ENCODE measurements around the gene UBE2K.

DNA sequence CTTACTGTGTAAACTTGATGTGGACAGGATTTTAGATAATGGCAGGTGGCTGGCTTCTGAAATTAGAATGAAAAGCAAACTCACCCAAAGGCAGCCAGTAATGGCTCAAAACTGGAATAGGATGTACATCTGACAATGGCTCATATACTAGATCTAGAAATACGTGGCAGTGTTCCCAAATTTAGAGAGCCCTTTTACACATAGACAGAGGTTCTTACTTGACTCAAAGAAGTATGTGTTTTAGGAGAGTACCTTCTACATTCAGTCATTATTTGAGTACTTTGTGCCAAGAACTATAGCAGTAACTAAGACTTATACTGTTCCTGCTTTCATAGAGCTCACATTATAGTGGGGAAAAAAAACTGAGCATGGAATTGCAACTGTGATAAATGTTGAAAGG is 48.0 kb downstream of the UBE2K start:
- TF ChIP-seq, protein P1, sequence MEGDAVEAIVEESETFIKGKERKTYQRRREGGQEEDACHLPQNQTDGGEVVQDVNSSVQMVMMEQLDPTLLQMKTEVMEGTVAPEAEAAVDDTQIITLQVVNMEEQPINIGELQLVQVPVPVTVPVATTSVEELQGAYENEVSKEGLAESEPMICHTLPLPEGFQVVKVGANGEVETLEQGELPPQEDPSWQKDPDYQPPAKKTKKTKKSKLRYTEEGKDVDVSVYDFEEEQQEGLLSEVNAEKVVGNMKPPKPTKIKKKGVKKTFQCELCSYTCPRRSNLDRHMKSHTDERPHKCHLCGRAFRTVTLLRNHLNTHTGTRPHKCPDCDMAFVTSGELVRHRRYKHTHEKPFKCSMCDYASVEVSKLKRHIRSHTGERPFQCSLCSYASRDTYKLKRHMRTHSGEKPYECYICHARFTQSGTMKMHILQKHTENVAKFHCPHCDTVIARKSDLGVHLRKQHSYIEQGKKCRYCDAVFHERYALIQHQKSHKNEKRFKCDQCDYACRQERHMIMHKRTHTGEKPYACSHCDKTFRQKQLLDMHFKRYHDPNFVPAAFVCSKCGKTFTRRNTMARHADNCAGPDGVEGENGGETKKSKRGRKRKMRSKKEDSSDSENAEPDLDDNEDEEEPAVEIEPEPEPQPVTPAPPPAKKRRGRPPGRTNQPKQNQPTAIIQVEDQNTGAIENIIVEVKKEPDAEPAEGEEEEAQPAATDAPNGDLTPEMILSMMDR (tag by site-specific recombination; IDR thresholded peaks at IDR 0.05) = no peak
- TF ChIP-seq ZBTB21 (tag by site-specific recombination; IDR thresholded peaks at IDR 0.05) (no peak), ZNF274 (IDR thresholded peaks at IDR 0.05; ENCODE audit: low read length) (no peak), ZNF274 (tag by site-specific recombination; IDR thresholded peaks at IDR 0.05; ENCODE audit: borderline replicate concordance) (no peak), ZNF350 (tag by site-specific recombination; IDR thresholded peaks at IDR 0.05) (no peak), ZBTB20 (tag by site-specific recombination; IDR thresholded peaks at IDR 0.05) (no peak), ZNF558 (tag by site-specific recombination; IDR thresholded peaks at IDR 0.05) (no peak), KLF16 (tag by site-specific recombination; IDR thresholded peaks at IDR 0.05) (no peak), ZNF23 (tag by site-specific recombination; IDR thresholded peaks at IDR 0.05; ENCODE audit: borderline replicate concordance) (no peak), ZBTB8A (tag by site-specific recombination; IDR thresholded peaks at IDR 0.05) (no peak), ZNF221 (tag by site-specific recombination; IDR thresholded peaks at IDR 0.05; ENCODE audit: borderline replicate concordance) (no peak), ZNF510 (tag by site-specific recombination; IDR thresholded peaks at IDR 0.05; ENCODE audit: insufficient replicate concordance) (no peak)
- TF ChIP-seq, protein P2, sequence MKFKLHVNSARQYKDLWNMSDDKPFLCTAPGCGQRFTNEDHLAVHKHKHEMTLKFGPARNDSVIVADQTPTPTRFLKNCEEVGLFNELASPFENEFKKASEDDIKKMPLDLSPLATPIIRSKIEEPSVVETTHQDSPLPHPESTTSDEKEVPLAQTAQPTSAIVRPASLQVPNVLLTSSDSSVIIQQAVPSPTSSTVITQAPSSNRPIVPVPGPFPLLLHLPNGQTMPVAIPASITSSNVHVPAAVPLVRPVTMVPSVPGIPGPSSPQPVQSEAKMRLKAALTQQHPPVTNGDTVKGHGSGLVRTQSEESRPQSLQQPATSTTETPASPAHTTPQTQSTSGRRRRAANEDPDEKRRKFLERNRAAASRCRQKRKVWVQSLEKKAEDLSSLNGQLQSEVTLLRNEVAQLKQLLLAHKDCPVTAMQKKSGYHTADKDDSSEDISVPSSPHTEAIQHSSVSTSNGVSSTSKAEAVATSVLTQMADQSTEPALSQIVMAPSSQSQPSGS (tag by site-specific recombination; IDR thresholded peaks at IDR 0.05; ENCODE audit: low read depth) = no peak
- TF ChIP-seq, protein P3, sequence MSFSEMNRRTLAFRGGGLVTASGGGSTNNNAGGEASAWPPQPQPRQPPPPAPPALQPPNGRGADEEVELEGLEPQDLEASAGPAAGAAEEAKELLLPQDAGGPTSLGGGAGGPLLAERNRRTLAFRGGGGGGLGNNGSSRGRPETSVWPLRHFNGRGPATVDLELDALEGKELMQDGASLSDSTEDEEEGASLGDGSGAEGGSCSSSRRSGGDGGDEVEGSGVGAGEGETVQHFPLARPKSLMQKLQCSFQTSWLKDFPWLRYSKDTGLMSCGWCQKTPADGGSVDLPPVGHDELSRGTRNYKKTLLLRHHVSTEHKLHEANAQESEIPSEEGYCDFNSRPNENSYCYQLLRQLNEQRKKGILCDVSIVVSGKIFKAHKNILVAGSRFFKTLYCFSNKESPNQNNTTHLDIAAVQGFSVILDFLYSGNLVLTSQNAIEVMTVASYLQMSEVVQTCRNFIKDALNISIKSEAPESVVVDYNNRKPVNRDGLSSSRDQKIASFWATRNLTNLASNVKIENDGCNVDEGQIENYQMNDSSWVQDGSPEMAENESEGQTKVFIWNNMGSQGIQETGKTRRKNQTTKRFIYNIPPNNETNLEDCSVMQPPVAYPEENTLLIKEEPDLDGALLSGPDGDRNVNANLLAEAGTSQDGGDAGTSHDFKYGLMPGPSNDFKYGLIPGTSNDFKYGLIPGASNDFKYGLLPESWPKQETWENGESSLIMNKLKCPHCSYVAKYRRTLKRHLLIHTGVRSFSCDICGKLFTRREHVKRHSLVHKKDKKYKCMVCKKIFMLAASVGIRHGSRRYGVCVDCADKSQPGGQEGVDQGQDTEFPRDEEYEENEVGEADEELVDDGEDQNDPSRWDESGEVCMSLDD (tag by site-specific recombination; IDR thresholded peaks at IDR 0.05) = no peak

Data from HEK293 (cell line).